HG03378 (cell line): ENCODE data around the gene NPHP1.
"Not testable (repeated sequence)": the region's sequence is repeated elsewhere in the genome, so short reads cannot be mapped to it uniquely, and the experiment has no call there.

Experiments
- ATAC-seq: cut with Tn5 transposase; IDR thresholded peaks from one replicate; pipeline ENCODE4 v1.9.1; 2021; ENCODE audit warnings: mild to moderate bottlenecking, moderate library complexity; ENCODE audit not compliant: unreplicated experiment

Gene NPHP1

DNA sequence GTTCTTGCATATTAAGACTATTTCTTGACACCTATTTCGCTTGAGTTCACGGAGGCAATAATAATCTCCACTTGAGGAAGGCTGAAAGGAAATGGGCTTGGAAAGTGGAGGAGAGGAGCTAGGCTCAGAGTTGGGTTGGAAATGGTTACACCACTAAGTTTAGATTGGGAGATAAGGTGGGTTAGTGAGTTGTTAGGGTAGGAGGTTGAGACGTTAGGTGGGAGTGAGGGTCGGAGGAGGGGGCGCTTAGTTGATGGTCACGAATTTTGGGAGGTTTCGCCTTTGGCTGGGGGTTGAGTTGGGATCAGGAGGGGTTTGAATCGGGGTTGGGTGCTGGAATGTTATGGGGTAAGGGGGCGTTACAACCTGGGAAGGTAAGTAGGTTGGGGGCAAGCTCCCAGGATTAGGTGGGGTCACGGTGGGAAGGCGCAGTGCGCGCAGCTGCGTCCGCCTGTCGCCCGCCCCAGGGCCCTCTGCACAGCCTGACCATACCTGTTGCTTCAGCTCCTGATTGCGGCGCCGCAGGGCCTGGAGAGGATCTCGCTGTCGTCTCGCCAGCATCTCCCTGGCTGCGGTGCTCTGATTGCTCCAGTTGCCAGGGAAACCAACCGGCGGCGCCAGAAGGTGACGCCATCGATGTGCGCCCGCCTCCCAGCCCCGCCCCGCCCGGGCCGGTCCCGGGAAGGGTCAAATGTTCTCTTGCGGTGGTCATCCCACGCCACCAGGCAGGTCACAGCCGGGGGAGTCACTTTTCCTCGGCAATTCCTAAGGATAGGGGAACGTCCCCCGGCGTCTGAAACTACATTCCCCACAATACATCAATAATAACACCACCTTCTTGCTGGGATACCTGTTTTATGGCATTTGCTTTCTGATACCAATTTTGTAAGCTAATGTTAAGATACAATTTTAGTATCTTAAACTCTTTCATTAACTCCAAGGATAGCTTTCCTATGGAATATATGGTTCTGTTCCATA is at the start of gene NPHP1:
Gene NPHP1 (minus strand): TSS at position 606 of the 978 bp plus-strand sequence. CDS start 45 bp downstream, at position 561.
- peak; percentile 81 for ATAC-seq

GRCh38 chr2:110248081-110248795 is 43.4 kb upstream of the NPHP1 start:
- ATAC-seq: not testable (repeated sequence)

- ATAC-seq: not testable (repeated sequence)
These were observed 40.9 kb upstream of the NPHP1 start for GRCh38 chr2:110245488-110246435.

GRCh38 chr2:110243283-110243682 is 38.5 kb upstream of the NPHP1 start:
- not testable (repeated sequence) for ATAC-seq

DNA sequence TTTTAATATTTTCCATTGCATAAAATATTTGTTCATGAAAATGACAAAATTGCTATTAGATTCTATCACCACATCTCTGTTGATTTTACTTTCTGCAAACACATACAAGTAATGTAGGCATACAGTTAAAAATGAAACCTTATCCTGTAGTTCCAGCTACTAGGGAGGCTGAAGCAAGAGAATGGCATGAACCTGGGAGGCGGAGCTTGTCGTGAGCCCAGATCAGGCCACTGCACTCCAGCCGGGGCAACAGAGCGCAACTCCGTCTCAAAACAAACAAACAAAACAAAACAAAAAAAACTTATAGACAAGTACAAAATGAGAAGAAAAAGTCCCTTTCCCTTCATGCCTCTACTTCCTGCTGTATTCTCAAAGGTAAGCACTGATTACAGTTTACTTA is 29.7 kb upstream of the NPHP1 start:
- ATAC-seq: not testable (repeated sequence)

DNA sequence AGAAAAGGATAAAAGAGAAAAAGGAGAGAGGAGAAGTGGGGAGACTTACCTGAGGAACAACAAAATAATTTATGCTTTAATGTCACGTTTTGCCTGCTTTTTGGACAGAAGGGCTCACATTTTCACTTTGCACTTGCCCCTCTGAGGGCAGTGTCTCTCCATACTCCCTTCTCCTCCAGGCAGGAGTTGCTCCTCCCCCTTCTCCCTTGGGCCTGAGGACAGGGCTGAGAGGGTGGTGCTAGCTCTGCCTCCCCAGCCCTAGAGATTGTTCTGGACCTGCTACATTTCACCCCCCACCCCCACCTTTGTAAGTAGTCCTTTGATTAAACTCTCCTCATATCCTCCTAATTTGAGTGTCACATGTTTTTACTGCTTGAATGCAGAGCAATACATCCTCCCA is 25.1 kb upstream of the NPHP1 start:
- not testable (repeated sequence) for ATAC-seq

DNA sequence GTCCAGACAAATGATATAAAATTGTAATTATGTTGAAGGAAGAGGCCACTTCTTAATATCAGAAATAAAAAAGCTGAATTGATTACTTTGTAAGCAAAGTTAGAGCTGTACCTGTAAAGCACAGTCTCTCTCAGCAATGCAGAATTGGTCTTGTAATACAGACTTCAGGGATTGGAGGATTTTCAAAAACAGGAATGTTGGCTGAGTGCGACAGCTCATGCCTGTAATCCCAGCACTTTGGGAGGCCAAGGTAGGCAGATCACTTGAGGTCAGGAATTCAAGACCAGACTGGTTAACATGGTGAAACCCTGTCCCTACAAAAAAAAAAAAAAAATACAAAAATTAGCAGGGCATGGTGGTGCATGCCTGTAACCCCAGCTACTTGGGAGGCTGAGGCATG is 17.8 kb upstream of the NPHP1 start:
- not testable (repeated sequence) for ATAC-seq

DNA sequence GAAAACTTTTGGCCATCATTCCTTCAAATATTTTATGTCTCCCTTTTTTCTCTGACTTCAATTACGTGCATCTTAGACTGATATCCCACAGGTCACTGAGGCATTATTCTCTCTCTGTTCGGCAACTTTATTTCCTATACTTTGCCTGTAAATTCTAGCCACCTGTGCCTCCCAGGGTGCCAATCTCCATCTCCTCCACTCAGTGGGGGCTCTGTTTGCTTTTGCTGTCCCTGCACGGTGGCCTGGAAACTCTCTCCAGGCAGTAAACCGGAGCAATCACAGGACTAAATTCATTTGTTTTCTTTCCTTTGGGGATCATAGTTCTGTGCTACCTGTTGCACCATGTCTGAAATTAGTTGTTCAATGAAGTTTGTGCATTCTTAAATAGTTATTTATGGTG is 17.1 kb upstream of the NPHP1 start:
- no peak for ATAC-seq

- no peak for ATAC-seq
These were observed 15.4 kb upstream of the NPHP1 start for GRCh38 chr2:110220190-110220564.

GRCh38 chr2:110219496-110220189 is 14.8 kb upstream of the NPHP1 start:
- no peak for ATAC-seq

- not testable (repeated sequence) for ATAC-seq
These were observed 14.1 kb upstream of the NPHP1 start for GRCh38 chr2:110218889-110219288.

GRCh38 chr2:110216803-110217202 is 12.0 kb upstream of the NPHP1 start:
- ATAC-seq: no peak

GRCh38 chr2:110216199-110216598 is 11.4 kb upstream of the NPHP1 start:
- no peak for ATAC-seq

DNA sequence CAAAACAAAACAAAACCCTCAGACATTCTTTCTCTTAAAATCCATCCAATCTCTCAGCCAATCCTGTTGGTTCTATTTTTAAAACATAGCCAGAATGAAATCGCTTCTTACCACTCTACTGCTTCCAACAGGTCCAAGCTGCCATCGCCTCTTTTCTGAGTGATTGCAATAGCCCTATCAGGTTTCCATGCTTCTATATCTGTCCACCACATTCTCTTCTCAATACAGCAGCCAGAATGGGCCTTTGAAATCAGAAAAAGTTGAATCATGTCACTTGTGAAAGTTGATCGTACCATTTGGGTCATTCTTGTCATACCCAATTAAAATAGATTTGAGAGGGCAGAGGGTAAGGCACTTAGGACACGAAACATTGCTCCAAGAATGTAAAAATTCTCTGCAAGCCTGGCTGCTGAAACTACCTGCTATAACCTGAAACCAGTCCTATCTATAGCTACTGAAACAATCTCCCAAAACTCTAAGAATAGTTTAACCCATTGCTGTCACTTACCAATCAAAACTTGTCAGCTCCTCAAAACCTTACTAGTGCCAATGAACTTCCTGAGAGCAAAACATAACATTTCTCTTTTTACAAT is 10.8 kb upstream of the NPHP1 start:
- ATAC-seq: no peak

GRCh38 chr2:110215091-110215490 is 10.3 kb upstream of the NPHP1 start:
- ATAC-seq: no peak

DNA sequence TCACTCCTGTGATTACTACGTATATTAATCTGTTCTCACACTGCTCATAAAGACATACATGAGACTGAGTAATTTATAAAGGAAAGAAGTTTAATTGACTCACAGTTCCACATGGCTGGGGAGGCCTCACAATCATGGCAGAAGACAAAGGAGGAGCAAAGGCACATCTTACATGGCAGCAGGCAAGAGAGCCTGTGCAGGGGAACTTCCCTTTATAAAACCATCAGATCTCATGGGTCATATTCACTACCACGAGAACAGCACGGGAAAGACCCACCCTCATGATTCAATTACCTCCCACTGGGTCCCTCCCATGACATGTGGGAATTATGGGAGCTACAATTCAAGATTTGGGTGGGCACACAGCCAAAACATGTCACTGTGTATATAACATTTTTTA is 8.7 kb upstream of the NPHP1 start:
- not testable (repeated sequence) for ATAC-seq

- peak; percentile 74 for ATAC-seq
These were observed 7.4 kb upstream of the NPHP1 start, which contains the start of gene MTLN for GRCh38 chr2:110211938-110212858. Gene MTLN, minus strand, starts transcription at chr2:110212547. Its CDS starts 22 bp downstream, at chr2:110212525.

DNA sequence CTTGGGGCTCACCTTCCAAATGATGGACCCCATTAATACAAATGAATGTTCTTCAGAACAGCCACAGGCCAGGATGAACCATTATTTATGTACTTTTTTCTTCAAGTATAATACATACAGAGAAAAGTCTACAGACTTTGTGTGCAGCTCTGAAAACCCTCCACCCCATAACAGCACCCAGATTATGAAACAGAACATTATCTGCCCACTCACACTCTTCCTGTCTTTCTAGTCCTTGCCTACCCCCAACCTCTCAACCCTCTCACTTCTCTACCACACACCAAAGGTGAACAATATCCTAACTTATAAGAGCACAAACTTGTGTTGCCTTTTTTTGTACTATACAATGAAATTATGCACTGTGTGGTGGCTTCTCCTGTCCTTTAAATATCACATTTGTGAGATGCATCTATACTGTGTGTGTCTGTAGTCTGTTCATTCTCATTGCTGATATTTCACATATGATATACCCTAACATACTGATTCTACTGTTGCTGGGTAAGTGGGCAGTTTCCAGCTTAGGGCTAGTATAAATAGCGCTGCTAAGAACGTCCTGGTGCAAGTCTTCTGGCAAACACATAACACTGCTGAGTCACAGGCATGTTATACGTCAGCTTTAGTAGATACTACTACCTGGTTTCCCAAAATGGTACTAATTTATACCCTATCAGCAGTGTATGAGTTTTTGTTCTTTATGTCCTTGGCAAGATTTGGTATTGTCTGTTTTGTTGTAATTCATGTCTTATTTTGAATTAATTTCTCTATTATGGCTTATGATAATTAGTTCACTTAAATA is 1.0 kb upstream of the NPHP1 start:
- no peak for ATAC-seq
